Rectal smooth muscle tissue (tissue), 1 donor: ENCODE measurements around the gene GPATCH8.
"Not testable (repeated sequence)": the region's sequence is repeated elsewhere in the genome, so short reads cannot be mapped to it uniquely, and the experiment has no call there.

ENCODE experiments used
- H3K27ac ChIP-seq: one replicate; pipeline ENCODE4 v1.7.0; 2013; ENCODE audit warnings: low read depth, low read length, inconsistent platforms
- H3K27me3 ChIP-seq: one replicate; pipeline ENCODE4 v1.7.0; 2013; ENCODE audit warnings: low read length; ENCODE audit not compliant: control insufficient read depth, insufficient read depth
- H3K36me3 ChIP-seq: one replicate; pipeline ENCODE4 v1.7.0; 2013; ENCODE audit warnings: low read length; ENCODE audit not compliant: control insufficient read depth, insufficient read depth
- H3K4me1 ChIP-seq: one replicate; pipeline ENCODE4 v1.7.0; 2013; ENCODE audit warnings: low read length; ENCODE audit not compliant: control insufficient read depth, insufficient read depth
- H3K4me3 ChIP-seq: one replicate; pipeline ENCODE4 v1.7.0; 2013; ENCODE audit warnings: low read length
- H3K9ac ChIP-seq: one replicate; pipeline ENCODE4 v1.7.0; 2013; ENCODE audit warnings: low read length

Gene GPATCH8

GRCh38 chr17:44372036-44372435, 131.2 kb downstream of the GPATCH8 start:
- Histone ChIP-seq H3K27me3 (no peaks in the 10 kb centered on the region), H3K4me3 (no peak overlapping the region), H3K4me1 (no peaks in the 10 kb centered on the region)

GRCh38 chr17:44369414-44370023, 133.7 kb downstream of the GPATCH8 start:
- H3K4me1 ChIP-seq, H3K27ac ChIP-seq, H3K4me3 ChIP-seq, H3K9ac ChIP-seq, H3K36me3 ChIP-seq, H3K27me3 ChIP-seq: not testable (repeated sequence)

More at GRCh38 chr17:44372036-44372435, 131.2 kb downstream of the GPATCH8 start:
- Histone ChIP-seq H3K36me3 (no peaks in the 10 kb centered on the region), H3K27ac (no peak overlapping the region), H3K9ac (no peak overlapping the region)

GRCh38 chr17:44368391-44369243, 134.6 kb downstream of the GPATCH8 start:
- not testable (repeated sequence) for H3K4me3 ChIP-seq, H3K4me1 ChIP-seq, H3K36me3 ChIP-seq, H3K27ac ChIP-seq, H3K27me3 ChIP-seq, H3K9ac ChIP-seq

- H3K36me3 ChIP-seq, result no peaks in the 10 kb centered on the region
- no peaks in the 10 kb centered on the region for H3K4me1 ChIP-seq
- no peak overlapping the region for H3K4me3 ChIP-seq
- no peak overlapping the region for H3K27ac ChIP-seq
- H3K9ac ChIP-seq, result no peak overlapping the region
- peaks cover 2% of the 10 kb centered on the region for H3K27me3 ChIP-seq
These were observed 135.8 kb downstream of the GPATCH8 start for GRCh38 chr17:44367231-44367979.

GRCh38 chr17:44365051-44365450, 138.2 kb downstream of the GPATCH8 start:
- H3K4me1 ChIP-seq, H3K9ac ChIP-seq, H3K4me3 ChIP-seq, H3K27ac ChIP-seq, H3K36me3 ChIP-seq, H3K27me3 ChIP-seq: not testable (repeated sequence)

GRCh38 chr17:44363613-44364159, 139.5 kb downstream of the GPATCH8 start, which contains the start of gene FAM171A2:
FAM171A2 (minus strand) TSS chr17:44363853; CDS start chr17:44363714, 139 bp downstream.
- no peak within 1 kb of the TSS for H3K27ac ChIP-seq

GRCh38 chr17:44362949-44363612, 140.1 kb downstream of the GPATCH8 start:
- no peaks in the 10 kb centered on the region for H3K4me1 ChIP-seq
- no peak overlapping the region for H3K27ac ChIP-seq
- H3K27me3 ChIP-seq, result peaks cover 5% of the 10 kb centered on the region
- no peaks in the 10 kb centered on the region for H3K36me3 ChIP-seq
- H3K9ac ChIP-seq, result no peak overlapping the region
- H3K4me3 ChIP-seq, result peak overlapping the region; percentile 64

More at GRCh38 chr17:44363613-44364159, 139.5 kb downstream of the GPATCH8 start, which contains the start of gene FAM171A2:
- Histone ChIP-seq H3K36me3 (no peaks in the 10 kb centered on the region), H3K9ac (no peak within 1 kb of the TSS), H3K4me1 (no peaks in the 10 kb centered on the region), H3K4me3 (peak within 1 kb of the TSS; percentile 64), H3K27me3 (peaks cover 5% of the 10 kb centered on the region)

- no peaks in the 10 kb centered on the region for H3K4me1 ChIP-seq
- H3K9ac ChIP-seq, result no peak overlapping the region
- H3K27me3 ChIP-seq, result peaks cover 5% of the 10 kb centered on the region
- no peak overlapping the region for H3K27ac ChIP-seq
- no peaks in the 10 kb centered on the region for H3K36me3 ChIP-seq
- H3K4me3 ChIP-seq, result no peak overlapping the region
These were observed 140.7 kb downstream of the GPATCH8 start for GRCh38 chr17:44362459-44362948.

GRCh38 chr17:44361292-44362260, 141.6 kb downstream of the GPATCH8 start:
- H3K4me3 ChIP-seq, result no peak overlapping the region
- no peak overlapping the region for H3K27ac ChIP-seq
- H3K9ac ChIP-seq, result no peak overlapping the region

GRCh38 chr17:44360826-44361225, 142.4 kb downstream of the GPATCH8 start:
- Histone ChIP-seq H3K4me1 (no peaks in the 10 kb centered on the region), H3K9ac (no peak overlapping the region), H3K27me3 (peaks cover 5% of the 10 kb centered on the region)

More at GRCh38 chr17:44361292-44362260, 141.6 kb downstream of the GPATCH8 start:
- Histone ChIP-seq H3K4me1 (no peaks in the 10 kb centered on the region), H3K36me3 (no peaks in the 10 kb centered on the region), H3K27me3 (peaks cover 5% of the 10 kb centered on the region)

GRCh38 chr17:44360144-44360533, 143.1 kb downstream of the GPATCH8 start:
- peaks cover 5% of the 10 kb centered on the region for H3K27me3 ChIP-seq
- no peak overlapping the region for H3K9ac ChIP-seq
- H3K4me3 ChIP-seq, result no peak overlapping the region
- no peaks in the 10 kb centered on the region for H3K4me1 ChIP-seq
- H3K36me3 ChIP-seq, result no peaks in the 10 kb centered on the region
- no peak overlapping the region for H3K27ac ChIP-seq

More at GRCh38 chr17:44360826-44361225, 142.4 kb downstream of the GPATCH8 start:
- Histone ChIP-seq H3K36me3 (no peaks in the 10 kb centered on the region), H3K27ac (no peak overlapping the region), H3K4me3 (no peak overlapping the region)
